ENCODE measurements around the gene HERC4.

HERC4 gene

DNA sequence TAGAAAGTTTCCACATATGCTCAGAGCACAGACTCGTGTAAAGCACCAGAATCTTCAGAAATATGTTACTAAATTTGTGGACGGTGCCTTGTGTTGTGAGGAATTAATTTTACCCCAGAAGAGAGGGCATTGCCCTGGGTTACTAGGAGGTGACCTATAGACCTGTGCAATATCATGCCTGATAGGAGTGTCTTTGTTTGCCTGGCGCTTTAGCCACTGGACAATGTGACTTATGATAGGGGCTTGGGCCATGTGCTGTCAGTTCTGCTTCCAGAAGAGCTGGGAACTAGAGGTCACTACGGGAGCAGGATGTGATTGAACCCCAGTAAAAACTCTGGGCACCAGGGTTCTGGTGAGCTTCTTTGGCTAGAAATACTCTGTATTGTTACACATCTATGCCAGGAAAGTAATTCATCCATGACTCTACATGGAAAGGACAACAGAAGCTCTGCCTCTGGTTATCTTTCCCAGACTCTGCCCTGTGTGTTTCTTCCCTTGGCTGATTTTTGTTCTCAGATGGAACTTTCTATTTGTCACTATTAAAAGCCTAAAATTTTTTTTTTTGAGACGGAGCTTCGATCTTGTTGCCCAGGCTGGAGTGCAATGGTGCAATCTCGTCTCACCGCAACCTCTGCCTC lies 115.1 kb downstream of the HERC4 start:
- FAIRE-seq (no peak), DNase-seq (ENCODE audit: insufficient read length, low spot score) (no peak)
- TF ChIP-seq, protein P1, sequence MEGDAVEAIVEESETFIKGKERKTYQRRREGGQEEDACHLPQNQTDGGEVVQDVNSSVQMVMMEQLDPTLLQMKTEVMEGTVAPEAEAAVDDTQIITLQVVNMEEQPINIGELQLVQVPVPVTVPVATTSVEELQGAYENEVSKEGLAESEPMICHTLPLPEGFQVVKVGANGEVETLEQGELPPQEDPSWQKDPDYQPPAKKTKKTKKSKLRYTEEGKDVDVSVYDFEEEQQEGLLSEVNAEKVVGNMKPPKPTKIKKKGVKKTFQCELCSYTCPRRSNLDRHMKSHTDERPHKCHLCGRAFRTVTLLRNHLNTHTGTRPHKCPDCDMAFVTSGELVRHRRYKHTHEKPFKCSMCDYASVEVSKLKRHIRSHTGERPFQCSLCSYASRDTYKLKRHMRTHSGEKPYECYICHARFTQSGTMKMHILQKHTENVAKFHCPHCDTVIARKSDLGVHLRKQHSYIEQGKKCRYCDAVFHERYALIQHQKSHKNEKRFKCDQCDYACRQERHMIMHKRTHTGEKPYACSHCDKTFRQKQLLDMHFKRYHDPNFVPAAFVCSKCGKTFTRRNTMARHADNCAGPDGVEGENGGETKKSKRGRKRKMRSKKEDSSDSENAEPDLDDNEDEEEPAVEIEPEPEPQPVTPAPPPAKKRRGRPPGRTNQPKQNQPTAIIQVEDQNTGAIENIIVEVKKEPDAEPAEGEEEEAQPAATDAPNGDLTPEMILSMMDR (IDR thresholded peaks at IDR 0.05; ENCODE audit: insufficient read depth, missing control alignments) = no peak

DNA sequence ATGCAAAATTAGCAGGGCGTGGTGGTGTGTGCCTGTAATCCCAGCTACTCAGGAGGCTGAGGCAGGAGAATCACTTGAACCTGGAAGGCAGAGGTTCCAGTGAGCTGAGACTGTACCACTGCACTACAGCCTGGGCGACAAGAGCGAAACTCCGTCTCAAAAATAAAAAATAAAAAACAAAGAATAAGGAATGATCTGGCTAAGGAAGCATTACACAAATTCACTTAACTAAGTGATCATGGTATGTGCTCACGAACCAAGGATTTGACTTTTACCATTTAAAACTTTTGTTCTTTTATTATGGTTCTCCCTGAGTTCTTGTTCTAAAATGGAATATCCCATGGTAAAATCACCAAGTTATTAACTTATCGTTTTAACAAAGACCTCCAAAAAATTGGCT lies 119.5 kb downstream of the HERC4 start:
- no peak for FAIRE-seq
- TF ChIP-seq, protein P1 (IDR thresholded peaks at IDR 0.05; ENCODE audit: insufficient read depth, missing control alignments) = no peak
- no peak for DNase-seq (ENCODE audit: insufficient read length, low spot score)

DNA sequence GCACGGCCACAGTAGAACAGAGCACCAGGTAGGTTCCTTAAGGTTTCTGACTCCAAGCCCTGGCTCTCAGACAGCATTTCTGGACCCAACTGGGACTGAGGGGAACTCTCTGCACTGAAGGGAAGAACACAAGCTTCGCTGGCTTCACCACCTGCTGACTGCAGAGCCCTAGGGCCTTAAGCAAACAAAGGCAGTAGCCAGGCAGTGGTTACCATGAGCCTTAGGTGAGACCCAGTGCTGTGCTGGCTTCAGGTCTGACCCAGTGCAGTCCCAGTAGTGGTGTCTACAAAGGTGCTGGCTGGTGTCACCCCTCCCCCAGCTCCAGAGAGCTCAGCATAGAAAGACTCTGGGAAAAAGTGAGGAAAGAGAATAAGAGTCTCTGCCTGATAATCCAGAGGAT lies 131.2 kb downstream of the HERC4 start:
- DNase-seq (ENCODE audit: insufficient read length, low spot score) (no peak), FAIRE-seq (no peak)
- TF ChIP-seq, protein P1 (IDR thresholded peaks at IDR 0.05; ENCODE audit: insufficient read depth, missing control alignments) = no peak

DNA sequence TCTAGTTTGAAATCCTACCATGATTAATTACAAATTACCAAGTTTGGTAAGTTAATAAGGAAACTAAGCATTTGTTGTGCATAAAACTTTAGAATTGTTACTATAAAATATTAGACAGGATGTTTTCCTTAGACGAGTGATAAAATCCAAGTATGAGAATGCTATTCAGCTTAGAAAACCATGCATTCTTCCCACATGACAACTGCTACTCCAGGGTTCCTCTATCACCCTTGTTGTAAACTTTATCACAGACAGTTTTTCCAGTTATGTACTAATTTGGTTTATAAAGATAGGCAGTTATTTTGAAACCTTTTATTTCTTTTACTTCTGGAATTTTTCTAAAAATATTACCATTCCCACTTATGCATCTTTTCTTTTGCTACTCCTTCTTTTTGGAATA lies 138.7 kb downstream of the HERC4 start:
- FAIRE-seq (no peak), DNase-seq (ENCODE audit: insufficient read length, low spot score) (no peak)
- TF ChIP-seq, protein P1 (IDR thresholded peaks at IDR 0.05; ENCODE audit: insufficient read depth, missing control alignments) = no peak

DNA sequence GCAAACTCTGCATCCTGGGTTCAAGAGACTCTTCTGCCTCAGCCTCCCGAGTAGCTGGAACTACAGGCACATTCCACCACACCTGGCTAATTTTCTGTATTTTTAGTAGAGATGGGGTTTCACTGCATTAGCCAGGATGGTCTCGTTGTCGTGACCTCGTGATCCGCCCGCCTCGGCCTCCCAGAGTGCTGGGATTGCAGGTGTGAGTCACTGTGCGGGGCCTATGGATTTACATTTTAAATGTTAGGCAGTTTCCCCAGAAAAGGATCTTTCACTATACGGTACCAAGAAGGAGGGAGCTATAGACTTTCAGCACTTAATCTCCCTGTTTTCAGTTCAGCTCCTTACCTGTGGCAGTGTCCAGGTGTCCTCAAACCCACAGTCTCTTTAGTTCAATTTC lies 139.9 kb downstream of the HERC4 start:
- no peak for DNase-seq (ENCODE audit: insufficient read length, low spot score)
- no peak for FAIRE-seq
- TF ChIP-seq, protein P1 (IDR thresholded peaks at IDR 0.05; ENCODE audit: insufficient read depth, missing control alignments) = no peak

DNA sequence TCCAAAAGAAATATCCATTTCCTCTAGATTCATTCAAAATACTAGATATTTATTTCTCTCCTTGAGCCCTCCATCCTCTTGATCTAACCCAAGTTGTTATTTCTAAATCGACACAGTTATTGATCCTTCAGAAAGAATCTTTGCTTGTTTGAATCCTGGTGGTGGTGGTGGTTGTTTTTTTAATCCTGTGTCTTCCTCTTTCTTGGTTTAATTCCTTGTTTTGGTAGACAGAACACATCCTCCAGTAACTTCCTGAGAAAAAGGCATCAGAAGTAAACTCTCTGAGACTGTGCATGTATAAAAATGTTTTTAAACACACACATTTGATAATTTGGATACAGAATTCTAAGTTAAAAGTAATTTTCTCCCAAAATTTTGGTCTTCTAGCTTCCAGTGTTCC lies 140.7 kb downstream of the HERC4 start:
- TF ChIP-seq, protein P1 (IDR thresholded peaks at IDR 0.05; ENCODE audit: insufficient read depth, missing control alignments) = no peak
- no peak for DNase-seq (ENCODE audit: insufficient read length, low spot score)
- no peak for FAIRE-seq

DNA sequence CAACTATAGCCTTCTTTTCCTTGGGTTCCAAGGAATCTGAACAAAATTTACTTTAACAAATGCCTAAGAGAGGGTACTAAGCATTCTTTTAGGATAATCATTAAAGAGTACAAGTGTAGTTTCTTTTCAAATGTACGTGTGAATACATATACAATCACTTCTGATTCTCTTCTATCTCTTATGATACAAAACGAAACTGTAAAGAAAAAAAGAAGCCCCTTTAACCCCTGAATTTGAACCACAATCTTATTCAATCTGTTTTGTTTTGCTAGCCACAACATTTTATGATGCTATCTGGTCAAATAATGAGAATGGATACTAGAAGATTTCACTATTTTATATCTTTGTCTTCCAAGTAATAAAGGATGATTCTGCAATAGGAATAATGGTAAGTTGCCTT lies 141.9 kb downstream of the HERC4 start:
- FAIRE-seq (no peak), DNase-seq (ENCODE audit: insufficient read length, low spot score) (no peak)
- TF ChIP-seq, protein P1 (IDR thresholded peaks at IDR 0.05; ENCODE audit: insufficient read depth, missing control alignments) = no peak

All from D721Med (cell line).